IPS-18a (cell line): ENCODE results near the gene CACNA1C.

Experiments used
- H3K27ac ChIP-seq: one replicate; pipeline ENCODE4 v1.5.1; 2013; ENCODE audit warnings: low read length
- H3K27me3 ChIP-seq: one replicate; pipeline ENCODE4 v1.6.1; 2013; ENCODE audit warnings: mild to moderate bottlenecking, low read length; ENCODE audit not compliant: control insufficient read depth, insufficient read depth
- H3K36me3 ChIP-seq: one replicate; pipeline ENCODE4 v1.6.1; 2013; ENCODE audit warnings: low read depth, low read length; ENCODE audit not compliant: control insufficient read depth
- H3K4me1 ChIP-seq: one replicate; pipeline ENCODE4 v1.6.1; 2013; ENCODE audit warnings: low read depth, low read length; ENCODE audit not compliant: control insufficient read depth
- H3K4me3 ChIP-seq: one replicate; pipeline ENCODE4 v1.5.1; 2013; ENCODE audit warnings: low read length
- H3K9ac ChIP-seq: one replicate; pipeline ENCODE4 v1.6.1; 2013; ENCODE audit warnings: mild to moderate bottlenecking, low read length, moderate library complexity
- H3K9me3 ChIP-seq: one replicate; pipeline ENCODE4 v1.6.1; 2013; ENCODE audit warnings: low read depth, low read length; ENCODE audit not compliant: control insufficient read depth

The CACNA1C gene

DNA sequence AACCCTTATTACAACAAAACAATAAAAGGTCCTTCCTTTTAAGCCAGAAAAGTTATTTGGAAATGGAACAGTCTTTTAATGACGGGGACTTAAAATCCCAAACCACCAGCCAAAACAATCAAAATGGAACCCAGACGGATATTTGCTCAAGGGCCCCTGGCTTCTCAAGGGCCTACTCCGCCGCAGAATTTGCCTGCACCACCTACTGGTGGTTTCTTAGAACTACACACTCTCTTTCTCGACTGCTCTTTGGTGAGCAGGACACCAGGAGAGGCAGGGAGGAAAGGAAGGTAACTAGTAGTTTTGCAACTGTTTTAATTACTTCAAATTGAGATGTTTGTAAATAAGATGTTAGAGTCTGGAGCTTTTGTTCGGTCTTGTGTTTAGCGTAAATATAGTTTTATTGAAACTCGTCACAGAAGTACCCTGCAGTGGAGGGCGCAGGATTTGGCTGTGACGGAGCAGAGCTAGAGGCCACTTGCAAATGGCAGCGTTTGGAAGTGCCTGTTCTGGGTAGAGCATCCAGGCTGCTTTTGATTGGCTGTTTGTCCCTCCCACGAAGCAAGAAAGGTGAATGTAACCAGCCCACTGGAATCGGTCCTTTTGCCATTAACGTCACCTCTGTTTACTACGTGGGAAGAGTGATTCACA is 238.5 kb downstream of the CACNA1C start:
- Histone ChIP-seq H3K4me3 (no peak overlapping the region), H3K36me3 (no peaks in the 10 kb centered on the region), H3K27me3 (no peaks in the 10 kb centered on the region), H3K27ac (no peak overlapping the region), H3K4me1 (peaks cover 9% of the 10 kb centered on the region), H3K9me3 (no peaks in the 10 kb centered on the region), H3K9ac (no peak overlapping the region)

DNA sequence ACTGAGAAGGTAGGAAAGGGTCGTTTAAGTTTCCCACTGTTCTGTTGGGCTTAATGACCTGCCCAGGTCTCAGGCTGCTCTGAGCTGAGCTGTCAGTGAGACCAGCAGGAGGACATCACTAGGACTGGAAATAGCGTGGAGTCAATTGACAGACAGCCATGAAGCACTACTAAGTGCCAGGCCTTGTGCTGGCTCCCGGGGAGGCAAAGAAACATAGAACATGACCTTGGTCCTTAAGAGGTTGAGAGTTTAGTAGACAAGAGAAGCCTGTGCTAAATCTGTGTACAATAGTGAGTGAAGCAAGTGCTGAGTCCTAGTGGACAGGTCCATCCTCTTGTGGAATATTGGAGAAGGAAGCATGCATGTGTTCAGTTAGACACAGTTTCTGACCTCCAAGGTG is 239.2 kb downstream of the CACNA1C start:
- Histone ChIP-seq H3K27ac (no peak overlapping the region), H3K4me3 (no peak overlapping the region), H3K9me3 (no peaks in the 10 kb centered on the region), H3K36me3 (no peaks in the 10 kb centered on the region), H3K4me1 (peaks cover 9% of the 10 kb centered on the region), H3K9ac (no peak overlapping the region), H3K27me3 (no peaks in the 10 kb centered on the region)

DNA sequence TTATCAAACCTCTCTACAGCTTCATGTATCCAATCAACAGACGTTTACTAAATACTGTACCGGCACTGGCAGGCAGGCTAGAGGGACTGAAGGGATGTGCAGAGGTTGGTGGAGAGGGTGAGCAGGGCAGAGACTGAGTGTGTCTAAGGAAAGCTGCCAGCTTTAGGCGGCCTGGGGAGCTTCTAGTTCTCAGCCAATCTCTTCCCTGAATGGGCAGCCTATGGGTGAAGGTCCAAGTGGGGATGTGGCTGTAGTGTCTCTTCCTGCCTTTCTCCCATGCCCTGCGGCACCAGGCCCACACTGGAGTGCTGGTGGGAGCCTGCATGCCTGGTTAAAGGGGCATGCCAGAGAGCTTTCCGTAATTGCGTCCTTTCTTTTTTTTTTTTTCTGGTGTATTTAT is 239.8 kb downstream of the CACNA1C start:
- H3K9me3 ChIP-seq, result no peaks in the 10 kb centered on the region
- no peak overlapping the region for H3K27ac ChIP-seq
- H3K27me3 ChIP-seq, result no peaks in the 10 kb centered on the region
- peaks cover 9% of the 10 kb centered on the region for H3K4me1 ChIP-seq
- no peak overlapping the region for H3K9ac ChIP-seq
- H3K36me3 ChIP-seq, result no peaks in the 10 kb centered on the region
- no peak overlapping the region for H3K4me3 ChIP-seq

- H3K27ac ChIP-seq, result no peak overlapping the region
- no peaks in the 10 kb centered on the region for H3K27me3 ChIP-seq
- no peaks in the 10 kb centered on the region for H3K4me1 ChIP-seq
- H3K4me3 ChIP-seq, result no peak overlapping the region
- no peak overlapping the region for H3K9ac ChIP-seq
- H3K9me3 ChIP-seq, result no peaks in the 10 kb centered on the region
- no peaks in the 10 kb centered on the region for H3K36me3 ChIP-seq
These were observed 242.1 kb downstream of the CACNA1C start for GRCh38 chr12:2294651-2295475.

GRCh38 chr12:2295941-2296461 is 243.2 kb downstream of the CACNA1C start:
- Histone ChIP-seq H3K4me1 (no peaks in the 10 kb centered on the region), H3K27me3 (no peaks in the 10 kb centered on the region), H3K9ac (no peak overlapping the region), H3K9me3 (no peaks in the 10 kb centered on the region), H3K27ac (no peak overlapping the region), H3K36me3 (no peaks in the 10 kb centered on the region), H3K4me3 (no peak overlapping the region)

GRCh38 chr12:2297004-2297403 is 244.2 kb downstream of the CACNA1C start:
- H3K9me3 ChIP-seq, result no peaks in the 10 kb centered on the region
- no peak overlapping the region for H3K9ac ChIP-seq
- H3K4me3 ChIP-seq, result no peak overlapping the region
- no peaks in the 10 kb centered on the region for H3K27me3 ChIP-seq
- no peaks in the 10 kb centered on the region for H3K4me1 ChIP-seq
- H3K27ac ChIP-seq, result no peak overlapping the region
- H3K36me3 ChIP-seq, result no peaks in the 10 kb centered on the region

GRCh38 chr12:2297658-2298057 is 244.9 kb downstream of the CACNA1C start:
- no peaks in the 10 kb centered on the region for H3K36me3 ChIP-seq
- no peak overlapping the region for H3K9ac ChIP-seq
- H3K27me3 ChIP-seq, result no peaks in the 10 kb centered on the region
- H3K9me3 ChIP-seq, result no peaks in the 10 kb centered on the region
- H3K4me1 ChIP-seq, result no peaks in the 10 kb centered on the region
- no peak overlapping the region for H3K4me3 ChIP-seq
- H3K27ac ChIP-seq, result no peak overlapping the region

DNA sequence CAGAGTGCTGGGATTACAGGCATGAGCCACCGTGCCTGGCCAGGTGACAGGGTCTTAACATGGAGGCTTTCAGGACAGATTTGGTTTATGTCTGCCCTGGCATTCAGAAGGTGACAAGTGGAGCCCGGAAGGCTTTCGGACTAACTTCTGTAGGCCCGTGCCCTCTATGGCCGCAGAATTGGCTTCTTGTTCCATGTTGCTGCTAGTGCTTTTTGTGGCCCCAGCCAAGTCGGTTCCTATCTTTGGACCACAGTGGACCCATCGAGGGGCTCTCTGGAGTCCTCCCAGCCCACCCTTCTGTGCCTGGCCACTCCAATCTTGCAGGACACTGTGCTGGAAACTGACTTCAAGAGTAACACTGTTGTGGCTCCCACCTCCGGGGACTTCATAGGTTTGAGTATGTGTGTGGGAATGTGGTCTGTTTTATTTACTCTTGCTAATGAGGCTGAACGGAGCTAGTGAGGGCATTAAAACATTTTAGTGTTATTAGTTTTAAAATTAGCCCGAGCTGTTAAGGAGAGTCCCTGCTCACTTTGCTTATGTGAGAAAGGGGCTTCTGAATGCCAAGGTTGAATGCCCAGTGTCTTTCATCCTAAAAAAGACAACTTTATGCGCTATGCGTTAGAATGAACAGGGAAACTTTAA is 245.9 kb downstream of the CACNA1C start:
- Histone ChIP-seq H3K9ac (no peak overlapping the region), H3K36me3 (no peaks in the 10 kb centered on the region), H3K4me3 (no peak overlapping the region), H3K4me1 (no peaks in the 10 kb centered on the region), H3K27me3 (no peaks in the 10 kb centered on the region), H3K9me3 (no peaks in the 10 kb centered on the region), H3K27ac (no peak overlapping the region)

- H3K4me3 ChIP-seq, result no peak overlapping the region
- no peaks in the 10 kb centered on the region for H3K27me3 ChIP-seq
- H3K9me3 ChIP-seq, result no peaks in the 10 kb centered on the region
- H3K27ac ChIP-seq, result no peak overlapping the region
- no peak overlapping the region for H3K9ac ChIP-seq
- H3K36me3 ChIP-seq, result no peaks in the 10 kb centered on the region
- no peaks in the 10 kb centered on the region for H3K4me1 ChIP-seq
These were observed 246.4 kb downstream of the CACNA1C start for GRCh38 chr12:2299206-2299605.

GRCh38 chr12:2300168-2300567 is 247.4 kb downstream of the CACNA1C start:
- Histone ChIP-seq H3K9ac (no peak overlapping the region), H3K27me3 (no peaks in the 10 kb centered on the region), H3K9me3 (no peaks in the 10 kb centered on the region), H3K27ac (no peak overlapping the region), H3K36me3 (no peaks in the 10 kb centered on the region), H3K4me1 (no peaks in the 10 kb centered on the region), H3K4me3 (no peak overlapping the region)

- no peaks in the 10 kb centered on the region for H3K27me3 ChIP-seq
- no peak overlapping the region for H3K9ac ChIP-seq
- no peaks in the 10 kb centered on the region for H3K9me3 ChIP-seq
- no peak overlapping the region for H3K4me3 ChIP-seq
- no peak overlapping the region for H3K27ac ChIP-seq
- no peaks in the 10 kb centered on the region for H3K36me3 ChIP-seq
- H3K4me1 ChIP-seq, result peaks cover 3% of the 10 kb centered on the region
These were observed 248.1 kb downstream of the CACNA1C start for GRCh38 chr12:2300886-2301285.
